Hepatocyte (in vitro differentiated cells): ENCODE data around the gene CPED1. TPM values are rescaled to one million over a fixed set of nuclear protein-coding genes. Genes with fewer than 3 reads are reported as not detected.

Experiments
- DNase-seq: peaks from one replicate; pipeline ENCODE4 v3.0.0-alpha.2; 2016; ENCODE audit warnings: low spot score
- H2AFZ ChIP-seq: fragments of 200-600 bp; sonication (generic); 2 replicates; pipeline ENCODE4 v1.6.0; 2016; ENCODE audit warnings: antibody characterized with exemption, mild to moderate bottlenecking
- H3K27ac ChIP-seq: fragments of 200-600 bp; sonication (generic); 2 replicates; pipeline ENCODE4 v1.5.1; 2016; ENCODE audit warnings: mild to moderate bottlenecking
- H3K27me3 ChIP-seq: fragments of 200-600 bp; sonication (generic); 2 replicates; pipeline ENCODE4 v1.6.1; 2016
- H3K36me3 ChIP-seq: fragments of 200-600 bp; sonication (generic); replicated peaks from 2 replicates; pipeline ENCODE4 v1.5.1; 2016; ENCODE audit warnings: low read depth; ENCODE audit not compliant: insufficient read depth
- H3K4me1 ChIP-seq: fragments of 200-600 bp; sonication (generic); 2 replicates; pipeline ENCODE4 v1.5.1; 2016; ENCODE audit warnings: mild to moderate bottlenecking, moderate library complexity; ENCODE audit not compliant: insufficient read depth
- H3K4me2 ChIP-seq: fragments of 200-600 bp; sonication (generic); 2 replicates; pipeline ENCODE4 v1.6.0; 2016
- H3K4me3 ChIP-seq: fragments of 200-600 bp; sonication (generic); 2 replicates; pipeline ENCODE4 v1.5.1; 2016; ENCODE audit warnings: mild to moderate bottlenecking
- H3K79me2 ChIP-seq: fragments of 200-600 bp; sonication (generic); 2 replicates; pipeline ENCODE4 v1.6.0; 2017; ENCODE audit warnings: mild to moderate bottlenecking
- H3K9me2 ChIP-seq: fragments of 200-600 bp; sonication (generic); replicated peaks from 2 replicates; pipeline ENCODE4 v1.6.0; 2017; ENCODE audit warnings: mild to moderate bottlenecking; ENCODE audit not compliant: insufficient read depth
- H3K9me3 ChIP-seq: fragments of 200-600 bp; sonication (generic); 2 replicates; pipeline ENCODE4 v1.5.1; 2016; ENCODE audit warnings: low read depth, mild to moderate bottlenecking
- H4K20me1 ChIP-seq: fragments of 200-600 bp; sonication (generic); 2 replicates; pipeline ENCODE4 v1.6.0; 2016; ENCODE audit warnings: mild to moderate bottlenecking; ENCODE audit not compliant: insufficient read depth, poor library complexity, severe bottlenecking
- CTCF ChIP-seq: fragments of 200-600 bp; sonication (generic); IDR thresholded peaks from 2 replicates; pipeline ENCODE4 v1.5.1; 2016; ENCODE audit warnings: antibody characterized with exemption, mild to moderate bottlenecking; ENCODE audit not compliant: poor library complexity
- EZH2 ChIP-seq: fragments of 200-600 bp; sonication (generic); IDR thresholded peaks from 2 replicates; pipeline ENCODE4 v1.6.1; 2016; ENCODE audit warnings: antibody characterized with exemption, mild to moderate bottlenecking, borderline replicate concordance
- EZH2phosphoT487 ChIP-seq: fragments of 200-600 bp; sonication (generic); IDR thresholded peaks from one replicate; pipeline ENCODE4 v1.6.1; 2018; ENCODE audit warnings: antibody characterized with exemption, mild to moderate bottlenecking, low read depth, moderate library complexity; ENCODE audit not compliant: unreplicated experiment, severe bottlenecking
- WGBS: methylation state at CpG from one replicate; pipeline ENCODE4 v1.1.6; 2016; ENCODE audit warnings: low lambda C conversion rate; ENCODE audit errors: missing lambda C conversion rate; 5-methylcytosine and 5-hydroxymethylcytosine counted together
- polyA plus RNA-seq: library from polyadenylated mRNA; unstranded; fragments of >200 nt; fragmentation: Nextera tagmentation; extraction: Ambion mirVana; gene quantifications from 2 replicates; pipeline ENCODE4 v1.2.1, GENCODE V29; 2016
- total RNA-seq: library from RNA; depleted of rRNA; stranded (reverse); fragments of >200 nt; gene quantifications from 2 replicates; pipeline ENCODE4 v1.2.3, GENCODE V29; 2014

Gene CPED1
- total and polyA plus RNA-seq, 2 experiments from 2014 or later = 10.1 to 30.5 TPM

GRCh38 chr7:121204537-121204936 is 216.0 kb downstream of the CPED1 start:
- peak; percentile 22 for DNase-seq
- 48% methylated on average over 1 of the region's 1 CpG for WGBS
- TF ChIP-seq EZH2phosphoT487 = no peak
- TF ChIP-seq CTCF = no peak

GRCh38 chr7:121205777-121206176 is 217.3 kb downstream of the CPED1 start:
- H3K4me2 ChIP-seq = no peak overlapping the region
- no peaks in the 10 kb centered on the region for H3K9me3 ChIP-seq
- H3K36me3 ChIP-seq = no peaks in the 10 kb centered on the region
- TF ChIP-seq EZH2 (no peak), CTCF (no peak), EZH2phosphoT487 (no peak)
- no peaks in the 10 kb centered on the region for H3K79me2 ChIP-seq
- no peaks in the 10 kb centered on the region for H4K20me1 ChIP-seq
- H2AFZ ChIP-seq = no peak overlapping the region
- H3K27me3 ChIP-seq = no peaks in the 10 kb centered on the region
- DNase-seq = no peak
- no peaks in the 10 kb centered on the region for H3K9me2 ChIP-seq
- no peak overlapping the region for H3K4me3 ChIP-seq
- H3K4me1 ChIP-seq = no peaks in the 10 kb centered on the region
- H3K27ac ChIP-seq = no peak overlapping the region

More at GRCh38 chr7:121204537-121204936, 216.0 kb downstream of the CPED1 start:
- Histone ChIP-seq H3K79me2 (no peaks in the 10 kb centered on the region), H3K9me3 (no peaks in the 10 kb centered on the region), H3K4me2 (no peak overlapping the region), H3K36me3 (no peaks in the 10 kb centered on the region), H3K4me3 (no peak overlapping the region), H3K27me3 (no peaks in the 10 kb centered on the region), H3K4me1 (no peaks in the 10 kb centered on the region), H3K27ac (no peak overlapping the region), H3K9me2 (no peaks in the 10 kb centered on the region), H4K20me1 (no peaks in the 10 kb centered on the region), H2AFZ (no peak overlapping the region)

- no peak for DNase-seq
- Histone ChIP-seq H2AFZ (no peak overlapping the region), H3K27ac (peak overlapping the region; percentile 24), H3K4me2 (no peak overlapping the region), H3K9me2 (no peaks in the 10 kb centered on the region), H3K36me3 (no peaks in the 10 kb centered on the region), H3K79me2 (no peaks in the 10 kb centered on the region), H3K4me1 (peaks cover 3% of the 10 kb centered on the region), H4K20me1 (no peaks in the 10 kb centered on the region), H3K27me3 (no peaks in the 10 kb centered on the region), H3K4me3 (no peak overlapping the region), H3K9me3 (no peaks in the 10 kb centered on the region)
- TF ChIP-seq EZH2 (no peak), EZH2phosphoT487 (no peak), CTCF (no peak)
- WGBS = 81% methylated on average over 3 of the region's 3 CpGs
Measured at GRCh38 chr7:121211253-121211652, 222.7 kb downstream of the CPED1 start.

GRCh38 chr7:121212036-121212435 is 223.5 kb downstream of the CPED1 start:
- DNase-seq = no peak
- Histone ChIP-seq H2AFZ (no peak overlapping the region), H3K4me2 (no peak overlapping the region), H3K4me3 (no peak overlapping the region), H3K27me3 (no peaks in the 10 kb centered on the region), H3K9me2 (no peaks in the 10 kb centered on the region), H3K4me1 (peaks cover 3% of the 10 kb centered on the region), H3K36me3 (no peaks in the 10 kb centered on the region), H3K9me3 (no peaks in the 10 kb centered on the region), H3K27ac (peak overlapping the region; percentile 24), H4K20me1 (no peaks in the 10 kb centered on the region), H3K79me2 (no peaks in the 10 kb centered on the region)
- no peak for TF ChIP-seq EZH2phosphoT487
- TF ChIP-seq EZH2 = no peak
- no peak for TF ChIP-seq CTCF
- WGBS = 70% methylated on average over 2 of the region's 2 CpGs
